ENCODE data around the gene TTC33.
"Not testable (repeated sequence)": the region's sequence is repeated elsewhere in the genome, so short reads cannot be mapped to it uniquely, and the experiment has no call there.

The TTC33 gene

GRCh38 chr5:40755407-40756365, at the start of gene TTC33:
Gene TTC33 (minus strand): TSS chr5:40755961. CDS start chr5:40747018, 8,943 bp downstream.
- DNase-seq, result peak; percentile 94

- DNase-seq, result no peak
Measured at GRCh38 chr5:40801771-40802562, 46.2 kb upstream of the TTC33 start.

GRCh38 chr5:40799258-40799657, 43.5 kb upstream of the TTC33 start:
- DNase-seq, result no peak

GRCh38 chr5:40798801-40799210, 43.0 kb upstream of the TTC33 start:
- DNase-seq, result no peak

- DNase-seq, result peak; percentile 95
Measured at GRCh38 chr5:40798012-40798800, 42.4 kb upstream of the TTC33 start, which contains the start of gene PRKAA1. Gene PRKAA1 (minus strand): TSS chr5:40798374. CDS start chr5:40798189, 185 bp downstream.

- DNase-seq, result peak; percentile 76
Measured at GRCh38 chr5:40797273-40798011, 41.7 kb upstream of the TTC33 start.

- DNase-seq, result no peak
Measured at GRCh38 chr5:40796487-40796889, 40.7 kb upstream of the TTC33 start.

- not testable (repeated sequence) for DNase-seq
Measured at GRCh38 chr5:40794877-40795276, 39.1 kb upstream of the TTC33 start.

GRCh38 chr5:40794340-40794739, 38.6 kb upstream of the TTC33 start:
- not testable (repeated sequence) for DNase-seq

GRCh38 chr5:40792691-40793090, 36.9 kb upstream of the TTC33 start:
- not testable (repeated sequence) for DNase-seq

GRCh38 chr5:40791715-40792139, 36.0 kb upstream of the TTC33 start:
- no peak for DNase-seq

- no peak for DNase-seq
Measured at GRCh38 chr5:40790947-40791593, 35.3 kb upstream of the TTC33 start.

GRCh38 chr5:40788941-40789340, 33.2 kb upstream of the TTC33 start:
- DNase-seq, result not testable (repeated sequence)

GRCh38 chr5:40787986-40788385, 32.2 kb upstream of the TTC33 start:
- DNase-seq, result no peak

GRCh38 chr5:40786664-40787063, 30.9 kb upstream of the TTC33 start:
- not testable (repeated sequence) for DNase-seq

GRCh38 chr5:40784916-40785315, 29.2 kb upstream of the TTC33 start:
- DNase-seq, result no peak

GRCh38 chr5:40784027-40784653, 28.4 kb upstream of the TTC33 start:
- no peak for DNase-seq

GRCh38 chr5:40781843-40782409, 26.2 kb upstream of the TTC33 start:
- no peak for DNase-seq

GRCh38 chr5:40780858-40781257, 25.1 kb upstream of the TTC33 start:
- no peak for DNase-seq

GRCh38 chr5:40780199-40780598, 24.4 kb upstream of the TTC33 start:
- no peak for DNase-seq

- DNase-seq, result no peak
Measured at GRCh38 chr5:40779561-40779960, 23.8 kb upstream of the TTC33 start.

Measured in NCI-H510A treated with DMSO at 0.1 percent for 48 hours (cell line).